Omental fat pad (tissue), 4 donors: ENCODE measurements around the gene FGD4. TPM values are rescaled to one million over a fixed set of nuclear protein-coding genes. Genes with fewer than 3 reads are reported as not detected.
"Not testable (repeated sequence)": the region's sequence is repeated elsewhere in the genome, so short reads cannot be mapped to it uniquely, and the experiment has no call there.

Experiments used
- ATAC-seq: fragments of 150-250 bp; one replicate; pipeline ENCODE4 v1.9.1; 2016; ENCODE audit warnings: mild to moderate bottlenecking, moderate library complexity; ENCODE audit not compliant: low FRiP score
- DNase-seq: peaks from one replicate; pipeline ENCODE4 v3.0.0-alpha.2; 2019; ENCODE audit warnings: low spot score
- CTCF ChIP-seq, 3 donors: fragments of 450-650 bp; IDR thresholded peaks; one replicate each; pipeline ENCODE4 v1.5.1; 2016 to 2017; ENCODE audit warnings: antibody characterized with exemption in 3 of 3, mild to moderate bottlenecking in 3 of 3, moderate library complexity in 2 of 3
- total RNA-seq, 4 donors: library from RNA; depleted of rRNA; stranded (reverse); fragments of >200 nt; gene quantifications; one replicate each; pipeline ENCODE4 v1.1.0, GENCODE V29; 2016

The FGD4 gene
- total RNA-seq, 4 donors from 2014 or later, result 43.1 to 111 (median 51.5) TPM

- no peak for ATAC-seq
- no peak for TF ChIP-seq CTCF (IDR thresholded peaks at IDR 0.05)
- DNase-seq, result no peak
Observed at GRCh38 chr12:32522331-32523221, 123.2 kb downstream of the FGD4 start.

DNA sequence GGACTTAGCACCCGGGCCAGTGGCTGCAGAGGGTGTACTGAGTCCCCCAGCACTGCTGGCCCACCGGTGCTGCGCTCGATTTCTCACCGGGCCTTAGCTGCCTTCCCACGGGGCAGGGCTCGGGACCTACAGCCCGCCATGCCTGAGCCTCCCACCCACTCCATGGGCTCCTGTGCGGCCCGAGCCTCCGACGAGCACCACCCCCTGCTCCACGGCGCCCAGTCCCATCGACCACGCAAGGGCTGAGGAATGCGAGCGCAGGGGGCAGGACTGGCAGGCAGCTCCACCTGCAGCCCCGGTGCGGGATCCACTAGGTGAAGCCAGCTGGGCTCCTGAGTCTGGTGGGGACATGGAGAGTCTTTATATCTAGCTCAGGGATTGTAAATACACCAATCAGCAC lies 126.4 kb downstream of the FGD4 start:
- ATAC-seq, result not testable (repeated sequence)

DNA sequence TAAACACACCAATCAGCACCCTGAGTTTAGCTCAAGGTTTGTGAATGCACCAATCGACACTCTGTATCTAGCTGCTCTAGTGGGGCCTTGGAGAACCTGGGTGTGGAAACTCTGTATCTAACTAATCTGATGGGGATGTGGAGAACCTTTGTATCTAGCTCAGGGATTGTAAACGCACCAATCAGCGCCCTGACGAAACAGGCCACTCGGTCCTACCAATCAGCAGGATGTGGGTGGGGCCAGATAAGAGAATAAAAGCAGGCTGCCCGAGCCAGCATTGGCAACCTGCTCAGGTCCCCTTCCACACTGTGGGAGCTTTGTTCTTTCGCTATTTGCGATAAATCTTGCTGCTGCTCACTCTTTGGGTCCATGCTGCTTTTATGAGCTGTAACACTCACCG lies 127.0 kb downstream of the FGD4 start:
- DNase-seq, ATAC-seq: not testable (repeated sequence)

More for the DNA sequence above, 126.4 kb downstream of the FGD4 start:
- not testable (repeated sequence) for DNase-seq

GRCh38 chr12:32532422-32532821 lies 133.1 kb downstream of the FGD4 start:
- no peak for TF ChIP-seq CTCF (IDR thresholded peaks at IDR 0.05)
- ATAC-seq (no peak), DNase-seq (no peak)

DNA sequence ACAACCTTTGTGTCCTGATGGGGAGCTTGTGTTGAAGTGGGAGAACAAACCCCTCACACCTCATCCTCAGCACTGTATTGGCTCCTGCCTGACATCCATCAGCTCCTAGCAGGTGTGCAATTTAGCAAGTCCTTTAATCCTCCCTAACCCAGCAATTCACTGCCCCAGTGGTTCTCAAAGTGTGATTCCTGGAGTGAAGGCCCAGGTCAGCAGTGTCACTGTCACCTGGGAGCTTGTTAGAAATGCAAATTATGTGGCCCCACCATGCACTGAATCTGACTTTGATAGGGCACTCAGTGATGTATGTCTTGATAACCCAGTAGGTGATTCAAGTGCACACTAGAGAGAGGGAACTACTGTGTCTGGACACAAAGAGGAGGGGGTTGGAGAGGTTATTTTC lies 133.6 kb downstream of the FGD4 start:
- ATAC-seq, result no peak
- no peak for TF ChIP-seq CTCF (IDR thresholded peaks at IDR 0.05)
- no peak for DNase-seq

DNA sequence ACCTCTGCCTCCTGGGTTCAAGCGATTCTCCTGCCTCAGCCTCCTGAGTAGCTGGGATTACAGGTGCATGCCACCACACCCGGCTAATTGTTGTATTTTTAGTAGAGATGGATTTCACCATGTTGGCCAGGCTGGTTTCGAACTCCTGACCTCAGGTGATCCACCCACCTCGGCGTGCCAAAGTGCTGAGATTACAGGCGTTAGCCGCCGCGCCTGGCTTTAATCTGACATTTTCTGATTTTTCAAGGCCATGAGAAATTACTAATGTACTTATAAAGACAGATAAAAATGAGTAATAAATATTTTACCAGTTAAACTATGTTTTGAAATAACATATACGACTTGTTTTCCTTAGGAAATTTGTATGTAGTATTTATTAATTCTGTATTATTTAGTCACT lies 134.1 kb downstream of the FGD4 start:
- peak; percentile 7 for ATAC-seq

DNA sequence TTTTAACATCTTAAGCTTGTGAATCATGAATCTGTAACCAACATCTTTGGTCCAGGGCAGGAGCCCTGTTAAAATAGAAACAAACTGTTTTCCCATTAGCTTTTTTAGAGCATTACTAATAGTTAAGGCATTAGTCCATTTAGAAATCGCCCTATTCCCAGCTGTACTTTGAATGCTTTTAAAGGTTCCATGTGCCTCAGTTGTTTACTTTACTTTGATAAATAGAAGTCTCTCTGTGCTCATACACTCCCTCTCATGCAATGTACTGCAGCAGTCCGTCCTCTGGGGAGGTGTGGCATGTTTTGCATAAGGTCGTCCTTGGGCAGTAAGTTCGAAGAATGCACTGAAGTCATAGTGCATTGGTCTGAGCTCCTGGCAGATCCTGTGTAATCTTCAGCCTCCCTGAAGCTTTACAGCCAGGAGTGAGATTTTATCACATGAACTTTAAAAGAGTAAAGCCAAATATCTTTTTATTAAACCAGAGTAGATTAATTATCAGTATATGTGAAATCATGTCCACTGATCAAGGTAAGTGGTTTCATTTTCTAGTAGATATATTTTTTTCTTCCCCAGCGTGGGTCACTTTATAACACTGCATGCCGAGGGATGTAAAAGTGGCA lies 134.7 kb downstream of the FGD4 start:
- no peak for DNase-seq
- ATAC-seq, result peak; percentile 85
- TF ChIP-seq CTCF (IDR thresholded peaks at IDR 0.05), result no peak

More for the DNA sequence above, 134.1 kb downstream of the FGD4 start:
- not testable (repeated sequence) for DNase-seq

GRCh38 chr12:32534698-32535097 lies 135.3 kb downstream of the FGD4 start:
- TF ChIP-seq CTCF (IDR thresholded peaks at IDR 0.05), result no peak
- DNase-seq, result no peak
- ATAC-seq, result no peak
